HG03039 (cell line): ENCODE measurements around the gene BPIFA2.
"Not testable (repeated sequence)": the region's sequence is repeated elsewhere in the genome, so short reads cannot be mapped to it uniquely, and the experiment has no call there.

Experiments used
- ATAC-seq: cut with Tn5 transposase; IDR thresholded peaks from one replicate; pipeline ENCODE4 v1.9.1; 2021; ENCODE audit warnings: mild to moderate bottlenecking, moderate library complexity; ENCODE audit not compliant: unreplicated experiment

BPIFA2 gene, protein sequence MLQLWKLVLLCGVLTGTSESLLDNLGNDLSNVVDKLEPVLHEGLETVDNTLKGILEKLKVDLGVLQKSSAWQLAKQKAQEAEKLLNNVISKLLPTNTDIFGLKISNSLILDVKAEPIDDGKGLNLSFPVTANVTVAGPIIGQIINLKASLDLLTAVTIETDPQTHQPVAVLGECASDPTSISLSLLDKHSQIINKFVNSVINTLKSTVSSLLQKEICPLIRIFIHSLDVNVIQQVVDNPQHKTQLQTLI

DNA sequence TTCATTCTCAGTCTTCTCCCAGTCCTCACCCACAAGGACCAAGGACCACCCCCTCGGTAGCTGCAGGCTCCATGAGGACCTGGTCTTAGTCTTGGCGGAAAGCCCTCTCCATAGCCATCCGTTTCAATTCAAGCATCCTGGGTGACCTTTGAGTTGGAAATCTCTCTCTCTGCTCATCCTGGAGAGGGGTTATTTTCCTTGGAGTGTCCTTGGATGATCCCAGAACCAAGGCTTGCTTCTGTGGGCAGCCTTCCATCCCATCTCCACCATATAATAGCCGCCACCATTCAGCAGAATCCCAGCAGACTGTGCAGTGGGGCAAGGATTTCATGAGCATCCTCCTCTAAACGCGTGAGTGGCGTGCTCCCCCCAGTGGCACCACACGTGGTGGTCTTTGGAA is at the start of gene BPIFA2:
Gene BPIFA2 (plus strand): TSS at position 301 of the 400 bp plus-strand sequence. CDS start 987 bp downstream, outside the sequence.
- ATAC-seq, result no peak

DNA sequence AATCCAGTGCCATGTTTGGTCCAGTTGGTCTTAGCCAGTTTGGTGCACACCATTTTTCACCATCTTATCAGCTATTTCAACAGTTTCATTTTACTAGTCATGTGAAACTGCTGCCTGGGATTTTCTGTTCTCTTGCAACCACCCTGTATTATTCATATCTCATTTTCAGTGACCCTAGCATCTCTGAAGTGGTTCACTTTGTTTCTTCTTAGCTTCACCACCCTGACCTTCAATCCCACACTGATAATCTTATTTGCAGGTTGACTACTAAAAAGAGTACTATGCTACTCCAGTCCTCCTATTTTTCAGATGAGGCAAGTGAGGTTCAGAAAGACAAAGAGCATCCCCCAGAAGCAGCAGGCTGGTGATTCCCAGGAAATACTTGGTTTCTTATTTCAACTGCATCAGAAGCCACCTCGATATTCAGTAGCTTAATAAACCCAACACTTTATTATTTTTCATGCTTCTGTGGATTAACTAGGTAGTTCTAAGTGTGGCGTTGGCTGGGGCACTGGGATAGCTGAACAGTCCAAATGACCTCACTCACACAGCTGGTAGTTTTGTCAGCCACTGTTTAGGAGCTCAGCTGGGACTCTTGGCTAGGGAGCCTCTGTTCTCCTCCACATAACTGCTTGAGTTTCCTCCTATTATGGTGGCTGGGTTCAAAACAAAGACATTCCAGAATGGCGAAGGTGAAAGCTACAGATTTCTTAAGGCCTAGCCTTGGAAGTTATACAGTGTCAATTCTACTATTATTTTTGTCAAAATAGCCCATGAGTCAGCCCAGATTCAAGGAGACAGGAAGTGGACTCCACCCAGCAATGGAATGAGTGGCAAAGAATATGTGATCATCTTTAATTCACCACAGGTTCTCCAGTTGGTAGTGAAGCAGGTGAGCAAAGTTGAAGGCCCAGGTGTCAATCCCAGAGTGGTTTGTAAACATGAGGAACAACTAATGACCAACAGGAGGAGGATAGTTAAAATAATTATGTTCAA is 47.9 kb upstream of the BPIFA2 start:
- ATAC-seq, result no peak

DNA sequence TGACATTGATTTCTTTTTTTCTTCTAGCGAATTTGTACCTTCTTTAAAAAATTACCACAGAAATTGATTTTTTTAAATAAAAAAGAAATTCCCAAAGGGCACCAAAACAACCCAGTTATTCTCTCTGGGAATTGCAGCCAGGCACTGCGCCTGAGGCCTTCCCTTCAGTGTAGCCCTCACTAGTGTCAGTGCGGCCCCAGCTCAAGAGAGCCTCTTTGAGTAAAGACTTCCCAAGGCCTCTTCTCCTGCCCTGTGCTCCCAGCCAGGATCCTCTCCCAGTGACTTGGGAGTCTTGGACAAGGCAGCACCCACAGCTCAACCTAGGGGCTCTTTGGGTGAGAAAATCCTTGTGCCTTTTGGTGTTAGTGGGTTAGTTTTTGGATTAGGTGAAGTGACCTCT is 47.0 kb upstream of the BPIFA2 start:
- ATAC-seq, result no peak

DNA sequence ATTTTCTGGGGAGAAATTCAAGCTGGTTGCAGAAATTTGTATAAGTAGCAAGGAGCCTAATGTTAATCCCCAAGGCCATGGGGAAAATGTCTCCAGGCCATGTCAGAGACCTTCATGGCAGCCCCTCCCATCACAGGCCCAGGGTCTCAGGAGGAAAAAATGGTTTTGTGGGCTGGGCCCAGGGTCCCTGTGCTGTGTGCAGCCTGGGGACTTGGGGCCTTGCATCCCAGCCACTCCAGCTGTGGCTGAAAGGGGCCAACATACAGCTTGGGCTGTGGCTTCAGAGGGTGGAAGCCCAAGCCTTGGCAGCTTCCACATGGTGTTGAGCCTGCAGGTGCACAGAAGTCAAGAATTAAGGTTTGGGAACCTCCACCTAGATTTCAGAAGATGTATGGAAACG is 45.7 kb upstream of the BPIFA2 start:
- ATAC-seq, result not testable (repeated sequence)

DNA sequence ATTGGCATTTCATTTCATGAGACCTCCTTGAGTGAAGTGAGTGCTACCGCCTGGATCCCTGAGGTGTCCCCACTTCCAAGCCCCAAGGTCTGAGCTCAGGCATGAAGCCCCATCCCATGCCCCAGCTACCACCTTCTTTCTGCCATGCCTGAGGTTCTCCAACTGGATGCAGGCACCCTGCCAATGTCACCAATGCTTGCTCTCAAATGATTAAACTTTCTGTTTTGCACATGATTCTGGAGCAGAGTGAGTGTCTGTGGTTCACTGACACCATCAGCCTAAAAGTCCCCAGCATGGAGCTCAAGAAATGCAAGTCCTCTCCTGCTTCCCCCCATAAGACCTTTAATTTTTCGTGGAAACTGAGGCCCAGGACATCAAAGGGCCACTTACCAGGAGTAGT is 43.7 kb upstream of the BPIFA2 start:
- no peak for ATAC-seq

DNA sequence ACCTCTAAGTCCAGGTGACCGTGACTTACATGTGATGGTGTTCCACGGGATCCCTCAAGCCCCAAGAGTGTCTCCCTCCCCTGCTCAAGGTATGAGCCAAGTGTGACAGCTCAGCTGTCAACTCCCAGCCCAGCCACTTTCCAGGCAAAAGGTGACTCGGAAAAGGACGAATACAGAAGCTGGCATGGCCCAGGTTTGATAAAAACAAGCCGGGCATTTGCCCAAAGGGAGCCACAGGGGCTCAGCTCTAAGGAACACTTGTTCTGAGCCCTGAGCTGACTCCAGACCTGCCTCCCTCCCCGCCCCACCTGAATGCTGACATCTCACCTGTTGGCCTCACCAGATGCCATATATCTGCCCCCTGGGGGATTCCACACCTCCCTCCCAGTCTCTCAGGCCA is 43.0 kb upstream of the BPIFA2 start:
- ATAC-seq, result no peak

DNA sequence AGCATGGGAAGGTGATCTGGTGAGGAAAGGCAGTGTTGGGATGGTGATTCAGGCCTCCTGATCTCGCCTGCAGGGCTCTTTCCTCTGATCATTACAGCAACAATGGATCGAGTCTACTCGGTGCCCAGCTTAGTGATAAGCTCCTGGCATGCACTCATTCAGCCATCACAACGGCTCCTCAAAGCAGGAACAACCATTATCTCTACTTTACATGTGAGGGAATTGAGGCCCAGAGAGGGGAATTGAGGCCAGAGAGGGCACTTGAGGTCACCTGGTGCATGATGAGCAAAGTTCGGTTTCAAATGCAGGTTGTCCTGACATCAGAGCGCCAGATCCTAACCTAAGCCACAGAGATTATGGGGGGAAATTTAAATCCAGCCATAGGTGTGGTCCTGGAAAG is 42.0 kb upstream of the BPIFA2 start:
- no peak for ATAC-seq

DNA sequence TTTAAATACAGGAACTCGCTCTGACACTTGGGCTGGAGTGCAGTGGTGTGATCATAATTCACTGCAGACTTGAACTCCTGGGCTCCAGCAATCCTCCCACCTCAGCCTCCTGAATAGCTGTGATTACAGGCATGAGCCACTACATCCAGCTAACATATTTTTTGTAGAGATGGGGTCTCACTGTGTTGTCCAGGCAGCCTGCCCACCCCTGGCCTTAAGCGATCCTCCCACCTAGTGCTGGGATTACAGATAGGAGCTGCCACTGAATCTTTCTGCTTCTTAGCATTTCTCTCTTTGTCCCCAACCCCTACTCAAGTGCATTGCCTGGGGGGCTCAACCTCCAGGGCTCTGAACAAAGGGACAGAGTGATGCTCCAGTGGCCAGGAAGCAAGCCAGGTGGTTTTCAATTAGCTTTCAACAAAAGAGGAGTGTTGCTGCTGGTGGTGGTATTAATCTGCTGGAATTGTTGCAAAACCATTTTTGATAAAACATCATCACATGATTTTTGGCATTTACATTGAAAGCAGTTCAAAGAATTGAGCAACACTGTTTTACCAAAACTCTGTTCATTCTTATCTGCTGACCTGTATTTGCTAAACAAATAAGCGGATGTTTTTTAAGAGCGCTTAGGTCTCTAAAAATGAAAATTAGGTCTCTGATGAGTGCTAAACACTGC is 40.4 kb upstream of the BPIFA2 start:
- ATAC-seq, result no peak

DNA sequence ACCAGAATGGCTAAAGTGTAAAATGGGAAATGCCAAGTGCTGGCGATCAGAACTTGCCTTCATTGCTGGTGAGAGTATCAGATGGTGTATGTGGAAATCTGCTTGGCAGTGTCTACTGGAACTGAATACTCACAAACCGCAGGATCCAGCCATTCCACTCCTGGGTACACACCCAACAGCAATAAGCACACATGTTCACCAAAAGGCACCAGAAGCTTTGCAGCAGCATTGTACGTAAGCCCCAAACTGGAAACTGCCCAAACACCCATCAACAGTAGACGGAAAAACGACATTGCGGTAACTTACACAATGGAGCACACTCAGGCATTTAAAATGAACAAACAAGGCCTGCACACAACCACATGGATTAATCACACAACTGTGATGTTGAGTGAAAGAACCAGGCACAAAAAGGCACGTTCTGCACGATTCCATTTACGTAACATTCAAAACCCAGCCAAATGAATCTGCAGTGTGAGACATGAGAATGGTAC is 37.3 kb upstream of the BPIFA2 start:
- ATAC-seq, result no peak

DNA sequence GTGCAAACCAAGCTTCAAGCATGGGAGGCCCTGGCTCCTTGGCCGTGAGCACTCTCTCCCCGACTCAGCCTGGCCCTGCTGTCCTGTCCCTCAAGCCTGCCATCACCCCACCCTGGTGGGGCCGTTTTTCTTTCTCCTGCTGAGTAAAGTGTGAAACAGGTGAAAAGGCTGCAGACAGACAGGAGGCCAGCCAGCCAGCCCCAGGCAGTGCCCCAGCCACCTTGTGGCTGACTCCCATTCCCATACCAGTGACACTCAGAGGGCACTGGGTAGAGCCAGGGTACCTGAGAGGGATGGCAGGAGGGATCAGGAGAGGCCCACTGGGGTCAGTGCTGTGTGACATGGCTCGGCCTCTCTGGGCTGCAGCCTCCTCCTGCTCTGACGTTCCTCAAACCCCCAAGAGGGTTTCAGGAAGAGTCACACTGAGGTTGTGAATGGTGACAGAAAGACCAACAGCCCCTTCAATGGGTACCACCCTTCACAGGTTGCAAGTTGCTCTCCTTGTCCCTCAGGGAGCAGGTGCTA is 35.9 kb upstream of the BPIFA2 start:
- no peak for ATAC-seq

DNA sequence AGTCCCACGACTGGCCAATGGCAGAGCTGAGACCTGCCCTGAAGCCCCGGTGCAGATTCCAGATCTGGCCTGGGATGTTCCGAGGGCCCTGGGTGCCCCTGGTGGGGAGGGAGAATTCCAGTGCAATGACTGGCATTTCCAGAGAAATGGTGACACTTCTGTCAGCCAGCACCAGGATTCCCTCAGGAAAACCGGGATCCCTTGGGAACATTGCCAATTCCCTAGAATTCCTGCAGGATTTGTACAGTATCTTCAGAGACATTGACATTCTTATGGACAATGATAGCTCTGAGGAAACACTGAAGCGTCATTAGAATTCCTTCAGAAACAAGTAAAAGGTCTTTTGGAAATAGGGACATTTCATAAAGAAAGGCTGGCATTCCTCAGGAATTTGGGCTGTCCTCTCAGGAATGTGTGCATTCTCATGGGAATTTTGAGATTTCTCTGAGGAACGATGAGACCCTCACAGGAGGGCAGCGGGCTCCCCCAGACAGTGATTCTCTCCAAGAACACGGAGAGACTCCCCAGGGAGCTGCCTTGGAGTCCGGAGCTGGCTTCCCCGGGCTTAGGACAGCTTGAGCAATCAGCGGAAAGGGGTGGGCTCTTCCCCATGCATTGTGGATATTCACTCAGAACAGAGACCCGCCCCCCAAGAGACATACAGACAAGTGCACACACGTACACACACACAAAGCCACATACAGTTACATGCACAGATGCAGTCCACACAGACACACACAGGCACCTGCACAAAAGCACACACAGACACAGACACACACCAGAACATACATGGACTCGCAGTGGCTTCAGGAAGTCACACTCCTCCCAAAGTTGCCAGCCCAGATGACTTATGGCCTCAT is 35.2 kb upstream of the BPIFA2 start:
- no peak for ATAC-seq

DNA sequence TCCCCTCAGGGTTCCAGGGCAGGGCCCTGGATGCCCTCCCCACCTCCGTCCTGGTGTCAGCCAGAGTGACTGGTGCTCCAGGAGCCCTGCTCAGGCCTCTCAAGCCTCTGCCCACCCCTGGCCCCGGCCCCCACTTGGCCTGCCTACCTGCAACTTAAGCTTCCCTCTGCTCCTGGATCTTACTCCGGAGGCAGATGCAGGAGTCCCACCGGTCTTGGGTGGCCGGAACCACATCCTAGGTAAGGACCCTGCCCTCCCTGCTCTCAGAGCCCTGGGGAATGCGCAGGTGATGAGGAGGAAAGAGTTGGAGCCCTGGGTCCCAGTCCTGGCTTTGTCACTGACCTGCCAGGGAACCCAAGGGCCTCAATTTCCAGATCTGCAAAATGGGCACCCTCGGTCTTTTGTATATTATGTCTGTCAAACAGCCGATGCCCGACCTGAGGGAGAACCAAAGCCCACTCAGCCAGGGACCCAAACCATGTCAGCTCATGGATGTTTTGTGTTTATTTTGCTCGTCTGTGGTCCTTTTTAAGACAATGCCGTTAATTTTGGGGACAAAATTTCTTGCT is 34.5 kb upstream of the BPIFA2 start:
- ATAC-seq, result no peak

DNA sequence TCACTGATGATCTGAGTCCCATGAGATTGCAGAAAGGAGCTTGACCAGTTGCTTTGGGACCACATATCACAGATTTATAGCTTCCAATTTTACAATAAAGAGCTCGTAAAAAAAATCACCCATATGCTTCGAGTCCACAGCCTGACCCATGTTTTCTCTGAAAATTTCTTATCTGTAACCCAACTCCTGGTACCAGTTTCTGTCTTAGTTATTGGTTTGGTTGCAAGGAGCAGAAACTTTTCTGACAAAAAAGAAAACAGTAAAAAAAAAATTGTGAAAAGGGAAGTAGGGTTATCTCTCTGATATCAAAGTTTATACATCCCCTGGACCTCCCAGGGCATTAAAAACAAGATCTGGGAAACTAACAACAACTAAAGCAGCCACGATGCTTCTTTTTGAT is 30.8 kb upstream of the BPIFA2 start:
- no peak for ATAC-seq

DNA sequence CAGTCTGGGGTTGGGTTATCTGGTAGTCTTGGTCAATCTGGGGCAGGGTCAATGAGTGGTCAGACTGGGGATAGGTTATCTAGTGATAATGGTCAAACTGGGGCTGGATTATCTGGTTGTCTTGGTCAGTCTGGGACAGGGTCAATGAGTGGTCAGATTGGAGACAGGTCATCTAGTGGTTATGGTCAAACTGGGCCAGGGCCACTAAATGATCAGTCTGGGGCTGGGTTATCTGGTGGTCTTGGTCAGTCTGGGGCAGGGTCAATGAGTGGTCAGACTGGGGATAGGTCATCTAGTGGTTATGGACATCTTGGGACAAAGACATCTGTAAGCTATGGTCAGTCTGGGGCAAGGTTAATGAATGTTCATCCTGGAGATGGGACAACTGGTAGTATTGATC is 28.5 kb upstream of the BPIFA2 start:
- no peak for ATAC-seq

DNA sequence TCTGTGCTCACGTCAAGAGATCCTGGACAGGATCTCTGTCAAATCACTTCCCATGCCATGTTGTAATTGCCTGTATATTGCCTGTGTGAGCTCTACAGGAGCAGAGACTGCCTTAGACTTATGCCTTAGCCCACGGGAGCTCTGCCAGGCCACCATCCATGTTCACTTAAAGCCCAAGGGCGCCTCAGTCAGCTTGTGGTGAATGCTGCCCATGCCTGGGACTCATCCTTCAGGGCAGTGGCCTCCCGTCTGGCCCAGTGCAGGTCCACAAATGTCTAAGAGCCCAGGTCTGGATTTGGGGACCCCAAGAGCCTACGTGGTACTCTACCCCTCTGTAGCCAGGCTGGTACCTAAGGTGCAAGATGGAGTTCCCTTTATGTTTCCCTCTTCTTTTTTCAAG is 22.4 kb upstream of the BPIFA2 start:
- ATAC-seq, result no peak

DNA sequence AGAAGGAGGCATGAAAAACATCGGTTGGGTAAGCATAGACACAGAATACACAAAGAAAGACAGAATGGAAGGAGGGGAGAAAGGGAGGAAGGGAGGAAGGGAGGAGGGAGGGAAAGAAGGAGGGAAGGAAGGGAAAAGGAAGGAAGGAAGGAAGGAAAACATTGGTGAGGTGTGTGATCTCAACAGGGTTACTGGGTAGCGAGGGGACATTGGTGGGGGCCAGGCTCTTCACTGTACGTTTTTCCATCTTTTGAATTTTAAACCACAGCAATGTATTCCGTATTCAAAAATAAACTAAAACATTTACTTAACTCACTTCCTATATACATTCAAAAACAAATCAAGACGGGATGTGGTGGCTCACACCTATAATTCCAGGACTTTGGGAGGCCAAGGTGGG is 20.7 kb upstream of the BPIFA2 start:
- no peak for ATAC-seq

DNA sequence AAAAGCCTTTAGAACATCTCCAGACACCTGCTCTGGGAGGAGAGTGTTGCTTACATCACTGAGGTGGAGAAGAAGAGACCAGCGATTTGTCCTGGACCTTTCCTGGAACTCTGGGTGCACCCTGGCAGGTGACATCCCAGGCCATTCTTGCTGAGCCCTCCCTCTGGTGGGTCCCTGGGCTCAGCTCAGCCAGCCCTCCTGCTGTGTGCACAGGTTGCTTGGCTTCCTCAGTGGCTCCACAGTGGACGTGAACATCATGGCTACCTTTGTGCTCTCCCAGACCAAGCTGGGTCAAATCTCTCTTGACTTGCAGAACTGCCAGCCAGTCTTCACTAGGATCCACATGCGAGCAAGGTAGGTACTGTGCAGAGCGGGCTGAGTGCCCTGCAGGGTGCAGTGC is 19.9 kb upstream of the BPIFA2 start:
- no peak for ATAC-seq

DNA sequence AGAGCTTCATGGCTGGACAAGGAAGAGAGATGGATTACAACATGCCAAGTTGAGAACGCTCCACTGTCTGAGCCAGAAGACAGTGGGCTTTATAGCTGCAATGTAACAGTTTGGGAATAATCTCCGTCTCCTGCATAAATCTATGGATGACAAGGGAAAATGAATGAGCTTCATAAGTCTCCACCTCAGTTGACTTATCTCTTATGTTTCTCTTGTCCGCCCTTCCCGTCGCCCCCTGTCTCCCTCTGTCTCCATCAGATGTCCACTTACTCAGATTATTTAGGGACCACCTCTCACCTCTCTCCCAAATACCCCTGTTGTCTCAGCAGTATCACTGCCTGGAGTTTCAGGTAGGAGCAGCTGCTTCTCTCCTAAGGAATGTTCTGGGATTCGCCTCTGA is 13.7 kb upstream of the BPIFA2 start:
- no peak for ATAC-seq

DNA sequence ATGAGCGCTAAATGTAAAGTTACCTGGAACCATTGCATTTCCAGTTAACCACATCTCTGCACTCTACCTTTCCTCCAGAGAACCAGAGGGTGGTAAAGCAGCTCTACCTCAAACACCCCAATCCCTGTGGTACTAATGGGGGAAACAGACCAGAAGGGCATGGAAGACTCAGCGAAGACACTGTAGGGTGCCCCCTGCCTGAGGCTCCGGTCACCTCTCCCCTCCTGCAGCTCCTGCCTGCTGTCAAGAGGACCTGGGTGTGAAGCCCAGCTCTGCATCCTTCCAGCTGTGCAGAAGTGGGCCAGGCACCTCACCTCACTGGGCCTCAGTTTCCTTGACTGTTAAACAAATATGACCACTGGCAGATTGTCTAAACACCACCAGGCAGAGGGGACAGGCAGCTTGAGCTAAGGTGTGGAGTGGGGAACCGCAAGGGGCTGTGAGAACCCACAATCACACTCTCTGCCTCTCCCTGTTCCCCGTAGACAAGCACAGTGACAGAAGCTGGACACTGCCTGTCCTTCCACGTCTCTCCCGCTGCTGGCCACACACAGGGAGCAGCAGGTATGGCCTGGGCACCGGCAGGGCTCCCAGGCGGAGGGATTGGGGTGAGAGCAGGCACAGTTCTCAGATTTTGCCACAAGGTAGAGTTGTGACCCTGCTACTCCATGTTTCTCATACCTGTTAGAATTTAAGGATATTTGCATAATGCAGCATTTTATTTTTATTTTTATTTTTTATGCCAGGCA is 9.1 kb upstream of the BPIFA2 start:
- ATAC-seq, result no peak
